ENCODE data around the gene VGLL4. TPM values are rescaled to one million over a fixed set of nuclear protein-coding genes. Genes with fewer than 3 reads are reported as not detected.

VGLL4 gene
- total RNA-seq, 4 donors from 2014 or later = 59.5 to 117 (median 80.9) TPM

GRCh38 chr3:11631820-11632219, 11.9 kb downstream of the VGLL4 start:
- TF ChIP-seq POLR2A (IDR thresholded peaks at IDR 0.05) = no peak
- no peak for TF ChIP-seq CTCF (IDR thresholded peaks at IDR 0.05)
- intact Hi-C loops (cut with DNase I; ENCODE audit: low total_unique reads) = no loop called here
- 67 to 71% methylated on average over 9 of the region's 9 CpGs for WGBS, 2 donors
- no peak overlapping the region for H3K4me3 ChIP-seq (ENCODE audit: low read depth, poor library complexity, severe bottlenecking)
- DNase-seq (ENCODE audit: low spot score in 2 of 2) = no peak

- TF ChIP-seq CTCF (IDR thresholded peaks at IDR 0.05) (no peak), POLR2A (IDR thresholded peaks at IDR 0.05) (no peak)
- intact Hi-C loops (cut with DNase I; ENCODE audit: low total_unique reads) = no loop called here
- no peak overlapping the region for H3K4me3 ChIP-seq (ENCODE audit: low read depth, poor library complexity, severe bottlenecking)
- DNase-seq (ENCODE audit: low spot score in 2 of 2) = no peak
- 33 to 36% methylated on average over 5 of the region's 5 CpGs for WGBS, 2 donors
Observed at GRCh38 chr3:11629716-11630115, 14.0 kb downstream of the VGLL4 start.

GRCh38 chr3:11627612-11628011, 16.1 kb downstream of the VGLL4 start:
- no peak for TF ChIP-seq CTCF (IDR thresholded peaks at IDR 0.05)
- TF ChIP-seq POLR2A (IDR thresholded peaks at IDR 0.05) = no peak
- intact Hi-C loops (cut with DNase I; ENCODE audit: low total_unique reads) = no loop called here
- H3K4me3 ChIP-seq (ENCODE audit: low read depth, poor library complexity, severe bottlenecking) = no peak overlapping the region
- DNase-seq (ENCODE audit: low spot score in 2 of 2) = no peak
- 68 to 97% methylated on average over 2 of the region's 2 CpGs for WGBS, 2 donors

GRCh38 chr3:11626084-11626463, 17.6 kb downstream of the VGLL4 start:
- TF ChIP-seq CTCF (IDR thresholded peaks at IDR 0.05) = no peak
- TF ChIP-seq POLR2A (IDR thresholded peaks at IDR 0.05) = no peak
- no peak overlapping the region for H3K4me3 ChIP-seq (ENCODE audit: low read depth, poor library complexity, severe bottlenecking)
- intact Hi-C loops (cut with DNase I; ENCODE audit: low total_unique reads) = no loop called here
- DNase-seq (ENCODE audit: low spot score in 2 of 2) = no peak
- WGBS, 2 donors = 48 to 64% methylated on average over 2 of the region's 2 CpGs

- TF ChIP-seq CTCF (IDR thresholded peaks at IDR 0.05) (no peak), POLR2A (IDR thresholded peaks at IDR 0.05) (no peak)
- 89 to 90% methylated on average over 5 of the region's 5 CpGs for WGBS, 2 donors
- no peak for DNase-seq (ENCODE audit: low spot score in 2 of 2)
- H3K4me3 ChIP-seq (ENCODE audit: low read depth, poor library complexity, severe bottlenecking) = no peak overlapping the region
- intact Hi-C loops (cut with DNase I; ENCODE audit: low total_unique reads) = no loop called here
Observed at GRCh38 chr3:11625376-11626083, 18.2 kb downstream of the VGLL4 start.

All from lower leg skin (tissue), 4 donors.